ENCODE measurements around the gene CARNS1. TPM values are rescaled to one million over a fixed set of nuclear protein-coding genes. Genes with fewer than 3 reads are reported as not detected.

Gene CARNS1
- total RNA-seq, 1 experiment from 2014 or later = 1.3 TPM

DNA sequence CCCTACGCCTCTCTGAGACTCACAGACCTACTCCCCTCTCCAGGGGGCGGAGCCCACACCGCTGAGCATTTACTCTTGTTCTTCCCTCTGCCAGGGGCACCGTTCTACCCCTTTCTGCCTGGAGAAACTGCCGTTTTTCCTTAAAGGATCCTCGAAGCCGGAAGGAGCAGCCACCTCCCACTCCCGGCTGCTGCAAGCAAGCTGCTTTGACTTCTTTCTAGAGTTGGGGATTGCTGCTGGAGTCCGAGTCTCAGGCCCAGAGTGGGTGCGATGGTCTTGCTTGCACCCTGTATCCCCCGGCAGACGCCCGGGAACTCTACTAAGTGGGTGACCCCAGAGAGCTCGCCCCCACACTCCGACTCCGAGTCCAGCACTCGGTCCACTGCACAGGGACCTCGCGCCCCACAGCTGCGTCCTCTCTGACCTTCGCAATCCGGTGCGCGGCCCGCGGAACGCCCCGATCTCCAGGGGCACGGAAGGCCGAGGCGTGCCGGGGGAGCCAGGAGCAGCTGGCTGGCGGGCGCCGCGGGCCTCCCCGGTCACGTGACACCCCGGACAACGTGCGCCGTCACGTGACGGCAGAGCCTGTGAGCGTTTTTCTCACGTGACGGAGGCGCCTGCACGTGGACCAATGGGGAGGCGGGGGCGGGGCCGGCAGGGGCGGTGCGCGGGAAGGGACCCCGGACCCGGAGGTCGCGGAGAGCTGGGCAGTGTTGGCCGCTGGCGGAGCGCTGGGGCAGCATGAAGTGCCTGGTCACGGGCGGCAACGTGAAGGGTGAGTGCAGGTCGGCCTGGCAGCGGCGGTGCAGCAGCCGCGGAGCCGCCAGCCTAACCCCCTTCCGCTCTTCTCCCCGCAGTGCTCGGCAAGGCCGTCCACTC lies 23.9 kb upstream of the CARNS1 start, which contains the start of gene RAD9A (continued):
- TF ChIP-seq, protein P1, sequence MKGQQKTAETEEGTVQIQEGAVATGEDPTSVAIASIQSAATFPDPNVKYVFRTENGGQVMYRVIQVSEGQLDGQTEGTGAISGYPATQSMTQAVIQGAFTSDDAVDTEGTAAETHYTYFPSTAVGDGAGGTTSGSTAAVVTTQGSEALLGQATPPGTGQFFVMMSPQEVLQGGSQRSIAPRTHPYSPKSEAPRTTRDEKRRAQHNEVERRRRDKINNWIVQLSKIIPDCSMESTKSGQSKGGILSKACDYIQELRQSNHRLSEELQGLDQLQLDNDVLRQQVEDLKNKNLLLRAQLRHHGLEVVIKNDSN (CRISPR knock-in tag; IDR thresholded peaks at IDR 0.05) = peak; percentile 100
- TF ChIP-seq ZNF219 (CRISPR knock-in tag; IDR thresholded peaks at IDR 0.05; ENCODE audit: borderline replicate concordance) = no peak
- TF ChIP-seq, protein P2, sequence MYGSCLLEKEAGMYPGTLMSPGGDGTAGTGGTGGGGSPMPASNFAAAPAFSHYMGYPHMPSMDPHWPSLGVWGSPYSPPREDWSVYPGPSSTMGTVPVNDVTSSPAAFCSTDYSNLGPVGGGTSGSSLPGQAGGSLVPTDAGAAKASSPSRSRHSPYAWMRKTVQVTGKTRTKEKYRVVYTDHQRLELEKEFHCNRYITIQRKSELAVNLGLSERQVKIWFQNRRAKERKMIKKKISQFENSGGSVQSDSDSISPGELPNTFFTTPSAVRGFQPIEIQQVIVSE (CRISPR knock-in tag; IDR thresholded peaks at IDR 0.05; ENCODE audit: borderline replicate concordance) = no peak
- peak; percentile 69; the same call in 1 of the 2 replicates for TF ChIP-seq CREB1 (CRISPR knock-in tag; IDR thresholded peaks at IDR 0.05)
- no peak for TF ChIP-seq HMGA2 (CRISPR knock-in tag; IDR thresholded peaks at IDR 0.05)
- 0 out of 2 replicates have a peak, but pooled peaks have one; percentile 53 for TF ChIP-seq SMAD4 (CRISPR knock-in tag; IDR thresholded peaks at IDR 0.05)
- no peak for TF ChIP-seq NR1H2 (CRISPR knock-in tag; IDR thresholded peaks at IDR 0.05)
- no peak for TF ChIP-seq ZNF671 (CRISPR knock-in tag; IDR thresholded peaks at IDR 0.05)
- TF ChIP-seq JUN (CRISPR knock-in tag; IDR thresholded peaks at IDR 0.05) = peak; percentile 81
- TF ChIP-seq, protein P3, sequence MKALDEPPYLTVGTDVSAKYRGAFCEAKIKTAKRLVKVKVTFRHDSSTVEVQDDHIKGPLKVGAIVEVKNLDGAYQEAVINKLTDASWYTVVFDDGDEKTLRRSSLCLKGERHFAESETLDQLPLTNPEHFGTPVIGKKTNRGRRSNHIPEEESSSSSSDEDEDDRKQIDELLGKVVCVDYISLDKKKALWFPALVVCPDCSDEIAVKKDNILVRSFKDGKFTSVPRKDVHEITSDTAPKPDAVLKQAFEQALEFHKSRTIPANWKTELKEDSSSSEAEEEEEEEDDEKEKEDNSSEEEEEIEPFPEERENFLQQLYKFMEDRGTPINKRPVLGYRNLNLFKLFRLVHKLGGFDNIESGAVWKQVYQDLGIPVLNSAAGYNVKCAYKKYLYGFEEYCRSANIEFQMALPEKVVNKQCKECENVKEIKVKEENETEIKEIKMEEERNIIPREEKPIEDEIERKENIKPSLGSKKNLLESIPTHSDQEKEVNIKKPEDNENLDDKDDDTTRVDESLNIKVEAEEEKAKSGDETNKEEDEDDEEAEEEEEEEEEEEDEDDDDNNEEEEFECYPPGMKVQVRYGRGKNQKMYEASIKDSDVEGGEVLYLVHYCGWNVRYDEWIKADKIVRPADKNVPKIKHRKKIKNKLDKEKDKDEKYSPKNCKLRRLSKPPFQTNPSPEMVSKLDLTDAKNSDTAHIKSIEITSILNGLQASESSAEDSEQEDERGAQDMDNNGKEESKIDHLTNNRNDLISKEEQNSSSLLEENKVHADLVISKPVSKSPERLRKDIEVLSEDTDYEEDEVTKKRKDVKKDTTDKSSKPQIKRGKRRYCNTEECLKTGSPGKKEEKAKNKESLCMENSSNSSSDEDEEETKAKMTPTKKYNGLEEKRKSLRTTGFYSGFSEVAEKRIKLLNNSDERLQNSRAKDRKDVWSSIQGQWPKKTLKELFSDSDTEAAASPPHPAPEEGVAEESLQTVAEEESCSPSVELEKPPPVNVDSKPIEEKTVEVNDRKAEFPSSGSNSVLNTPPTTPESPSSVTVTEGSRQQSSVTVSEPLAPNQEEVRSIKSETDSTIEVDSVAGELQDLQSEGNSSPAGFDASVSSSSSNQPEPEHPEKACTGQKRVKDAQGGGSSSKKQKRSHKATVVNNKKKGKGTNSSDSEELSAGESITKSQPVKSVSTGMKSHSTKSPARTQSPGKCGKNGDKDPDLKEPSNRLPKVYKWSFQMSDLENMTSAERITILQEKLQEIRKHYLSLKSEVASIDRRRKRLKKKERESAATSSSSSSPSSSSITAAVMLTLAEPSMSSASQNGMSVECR (CRISPR knock-in tag; IDR thresholded peaks at IDR 0.05; ENCODE audit: borderline replicate concordance) = peak; percentile 98
- TF ChIP-seq, protein P4, sequence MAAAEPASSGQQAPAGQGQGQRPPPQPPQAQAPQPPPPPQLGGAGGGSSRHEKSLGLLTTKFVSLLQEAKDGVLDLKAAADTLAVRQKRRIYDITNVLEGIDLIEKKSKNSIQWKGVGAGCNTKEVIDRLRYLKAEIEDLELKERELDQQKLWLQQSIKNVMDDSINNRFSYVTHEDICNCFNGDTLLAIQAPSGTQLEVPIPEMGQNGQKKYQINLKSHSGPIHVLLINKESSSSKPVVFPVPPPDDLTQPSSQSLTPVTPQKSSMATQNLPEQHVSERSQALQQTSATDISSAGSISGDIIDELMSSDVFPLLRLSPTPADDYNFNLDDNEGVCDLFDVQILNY (CRISPR knock-in tag; IDR thresholded peaks at IDR 0.05) = peak; percentile 98
- TF ChIP-seq FOXP1 (CRISPR knock-in tag; IDR thresholded peaks at IDR 0.05; ENCODE audit: borderline replicate concordance) = peak; percentile 94
- TF ChIP-seq, protein P5, sequence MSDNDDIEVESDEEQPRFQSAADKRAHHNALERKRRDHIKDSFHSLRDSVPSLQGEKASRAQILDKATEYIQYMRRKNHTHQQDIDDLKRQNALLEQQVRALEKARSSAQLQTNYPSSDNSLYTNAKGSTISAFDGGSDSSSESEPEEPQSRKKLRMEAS (CRISPR knock-in tag; IDR thresholded peaks at IDR 0.05) = peak; percentile 98
- TF ChIP-seq, protein P6, sequence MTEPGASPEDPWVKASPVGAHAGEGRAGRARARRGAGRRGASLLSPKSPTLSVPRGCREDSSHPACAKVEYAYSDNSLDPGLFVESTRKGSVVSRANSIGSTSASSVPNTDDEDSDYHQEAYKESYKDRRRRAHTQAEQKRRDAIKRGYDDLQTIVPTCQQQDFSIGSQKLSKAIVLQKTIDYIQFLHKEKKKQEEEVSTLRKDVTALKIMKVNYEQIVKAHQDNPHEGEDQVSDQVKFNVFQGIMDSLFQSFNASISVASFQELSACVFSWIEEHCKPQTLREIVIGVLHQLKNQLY (CRISPR knock-in tag; IDR thresholded peaks at IDR 0.05) = no peak
- TF ChIP-seq, protein P7, sequence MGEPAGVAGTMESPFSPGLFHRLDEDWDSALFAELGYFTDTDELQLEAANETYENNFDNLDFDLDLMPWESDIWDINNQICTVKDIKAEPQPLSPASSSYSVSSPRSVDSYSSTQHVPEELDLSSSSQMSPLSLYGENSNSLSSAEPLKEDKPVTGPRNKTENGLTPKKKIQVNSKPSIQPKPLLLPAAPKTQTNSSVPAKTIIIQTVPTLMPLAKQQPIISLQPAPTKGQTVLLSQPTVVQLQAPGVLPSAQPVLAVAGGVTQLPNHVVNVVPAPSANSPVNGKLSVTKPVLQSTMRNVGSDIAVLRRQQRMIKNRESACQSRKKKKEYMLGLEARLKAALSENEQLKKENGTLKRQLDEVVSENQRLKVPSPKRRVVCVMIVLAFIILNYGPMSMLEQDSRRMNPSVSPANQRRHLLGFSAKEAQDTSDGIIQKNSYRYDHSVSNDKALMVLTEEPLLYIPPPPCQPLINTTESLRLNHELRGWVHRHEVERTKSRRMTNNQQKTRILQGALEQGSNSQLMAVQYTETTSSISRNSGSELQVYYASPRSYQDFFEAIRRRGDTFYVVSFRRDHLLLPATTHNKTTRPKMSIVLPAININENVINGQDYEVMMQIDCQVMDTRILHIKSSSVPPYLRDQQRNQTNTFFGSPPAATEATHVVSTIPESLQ (CRISPR knock-in tag; IDR thresholded peaks at IDR 0.05) = no peak
- TF ChIP-seq CBFB (CRISPR knock-in tag; IDR thresholded peaks at IDR 0.05; ENCODE audit: low read depth) = no peak
- 0 out of 2 replicates have a peak, but pooled peaks have one; percentile 55 for TF ChIP-seq NFE2L1 (CRISPR knock-in tag; IDR thresholded peaks at IDR 0.05)
- TF ChIP-seq MYBL2 (CRISPR knock-in tag; IDR thresholded peaks at IDR 0.05) = peak; percentile 96
- TF ChIP-seq ZNF423 (CRISPR knock-in tag; IDR thresholded peaks at IDR 0.05) = 0 out of 2 replicates have a peak, but pooled peaks have one; percentile 2
- no peak for TF ChIP-seq RELA (CRISPR knock-in tag; IDR thresholded peaks at IDR 0.05; ENCODE audit: borderline replicate concordance)
- TF ChIP-seq, protein P8, sequence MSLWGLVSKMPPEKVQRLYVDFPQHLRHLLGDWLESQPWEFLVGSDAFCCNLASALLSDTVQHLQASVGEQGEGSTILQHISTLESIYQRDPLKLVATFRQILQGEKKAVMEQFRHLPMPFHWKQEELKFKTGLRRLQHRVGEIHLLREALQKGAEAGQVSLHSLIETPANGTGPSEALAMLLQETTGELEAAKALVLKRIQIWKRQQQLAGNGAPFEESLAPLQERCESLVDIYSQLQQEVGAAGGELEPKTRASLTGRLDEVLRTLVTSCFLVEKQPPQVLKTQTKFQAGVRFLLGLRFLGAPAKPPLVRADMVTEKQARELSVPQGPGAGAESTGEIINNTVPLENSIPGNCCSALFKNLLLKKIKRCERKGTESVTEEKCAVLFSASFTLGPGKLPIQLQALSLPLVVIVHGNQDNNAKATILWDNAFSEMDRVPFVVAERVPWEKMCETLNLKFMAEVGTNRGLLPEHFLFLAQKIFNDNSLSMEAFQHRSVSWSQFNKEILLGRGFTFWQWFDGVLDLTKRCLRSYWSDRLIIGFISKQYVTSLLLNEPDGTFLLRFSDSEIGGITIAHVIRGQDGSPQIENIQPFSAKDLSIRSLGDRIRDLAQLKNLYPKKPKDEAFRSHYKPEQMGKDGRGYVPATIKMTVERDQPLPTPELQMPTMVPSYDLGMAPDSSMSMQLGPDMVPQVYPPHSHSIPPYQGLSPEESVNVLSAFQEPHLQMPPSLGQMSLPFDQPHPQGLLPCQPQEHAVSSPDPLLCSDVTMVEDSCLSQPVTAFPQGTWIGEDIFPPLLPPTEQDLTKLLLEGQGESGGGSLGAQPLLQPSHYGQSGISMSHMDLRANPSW (CRISPR knock-in tag; conservative IDR thresholded peaks at IDR 0.05; ENCODE audit: low read depth) = no peak
- no peak for TF ChIP-seq RORB (CRISPR knock-in tag; IDR thresholded peaks at IDR 0.05)
- TF ChIP-seq ATF1 (CRISPR knock-in tag; IDR thresholded peaks at IDR 0.05) = no peak

All from WTC11 (cell line).